SU-DHL-6 (cell line): ENCODE measurements around the gene EPB41L4B.

Source experiments
- CTCF ChIP-seq: fragments of 200-600 bp; sonication (generic); IDR thresholded peaks from one replicate; pipeline ENCODE4 v1.5.1; 2017; ENCODE audit warnings: antibody characterized with exemption, mild to moderate bottlenecking, low read length, moderate library complexity; ENCODE audit not compliant: insufficient read depth, poor library complexity, severe bottlenecking
- EZH2phosphoT487 ChIP-seq: fragments of 200-600 bp; sonication (generic), shearing (Covaris generic); conservative IDR thresholded peaks from 2 replicates; pipeline ENCODE4 v1.6.1; 2018; ENCODE audit warnings: mild to moderate bottlenecking, antibody characterized with exemption, low read length, moderate library complexity, mixed read lengths

- TF ChIP-seq EZH2phosphoT487 = no peak
- TF ChIP-seq CTCF = no peak
Measured at GRCh38 chr9:109325089-109325488, 4.2 kb upstream of the EPB41L4B start.
